ENCODE results near the gene ANKS1A.
"Not testable (repeated sequence)": the region's sequence is repeated elsewhere in the genome, so short reads cannot be mapped to it uniquely, and the experiment has no call there.

ANKS1A gene

DNA sequence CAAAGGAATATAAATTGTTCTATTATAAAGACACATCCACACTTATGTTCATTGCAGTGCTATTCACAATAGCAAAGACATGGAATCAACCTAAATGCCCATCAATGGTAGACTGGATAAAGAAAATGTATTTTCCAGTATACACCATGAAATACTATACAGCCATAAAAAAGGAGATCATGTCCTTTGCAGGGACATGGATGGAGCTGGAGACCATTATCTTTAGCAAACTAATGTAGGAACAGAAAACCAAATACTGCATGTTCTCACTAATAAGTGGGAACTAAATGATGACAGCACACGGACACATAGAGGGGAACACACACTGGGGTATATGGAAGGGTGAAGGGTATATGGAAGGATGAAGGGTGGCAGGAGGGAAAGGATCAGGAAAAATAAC, 5.0 kb upstream of the ANKS1A start:
- not testable (repeated sequence) for DNase-seq (ENCODE audit: low read depth, low spot score)

DNA sequence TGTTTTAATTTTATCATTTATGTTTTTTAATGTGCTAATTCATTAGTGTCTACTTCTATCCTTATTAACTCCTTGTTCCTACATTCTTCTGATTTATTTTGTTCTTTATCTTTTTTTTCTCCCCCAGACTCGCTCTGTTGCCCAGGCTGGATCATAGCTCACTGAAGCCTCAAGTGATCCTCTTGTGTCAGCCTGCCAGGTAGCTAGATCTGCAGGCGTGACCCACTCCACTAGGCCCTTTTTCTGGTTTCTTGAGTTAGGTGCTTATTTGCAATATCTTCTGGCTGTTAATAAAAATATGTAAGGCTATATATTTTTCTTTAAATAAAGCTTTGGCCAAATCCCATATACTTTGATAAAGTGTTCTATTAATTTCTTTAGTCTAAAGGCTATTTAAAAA, 4.1 kb upstream of the ANKS1A start:
- no peak for DNase-seq (ENCODE audit: low read depth, low spot score)

DNA sequence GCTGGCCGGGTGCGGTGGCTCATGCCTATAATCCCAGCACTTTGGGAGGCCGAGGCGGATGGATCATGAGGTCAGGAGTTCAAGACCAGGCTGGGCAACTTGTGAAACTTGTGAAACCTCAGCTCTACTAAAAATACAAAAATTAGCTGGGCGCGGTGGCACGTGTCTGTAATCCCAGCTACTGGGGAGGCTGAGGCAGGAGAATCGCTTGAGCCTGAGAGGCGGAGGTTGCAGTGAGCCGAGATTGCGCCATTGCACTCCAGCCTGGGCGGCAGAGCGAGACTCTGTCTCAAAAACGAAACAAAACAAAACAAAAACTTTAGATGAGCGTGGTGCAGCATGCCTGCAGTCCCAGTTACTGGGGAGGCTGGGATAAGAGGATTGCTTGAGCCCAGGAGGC, 3.2 kb upstream of the ANKS1A start:
- not testable (repeated sequence) for DNase-seq (ENCODE audit: low read depth, low spot score)

DNA sequence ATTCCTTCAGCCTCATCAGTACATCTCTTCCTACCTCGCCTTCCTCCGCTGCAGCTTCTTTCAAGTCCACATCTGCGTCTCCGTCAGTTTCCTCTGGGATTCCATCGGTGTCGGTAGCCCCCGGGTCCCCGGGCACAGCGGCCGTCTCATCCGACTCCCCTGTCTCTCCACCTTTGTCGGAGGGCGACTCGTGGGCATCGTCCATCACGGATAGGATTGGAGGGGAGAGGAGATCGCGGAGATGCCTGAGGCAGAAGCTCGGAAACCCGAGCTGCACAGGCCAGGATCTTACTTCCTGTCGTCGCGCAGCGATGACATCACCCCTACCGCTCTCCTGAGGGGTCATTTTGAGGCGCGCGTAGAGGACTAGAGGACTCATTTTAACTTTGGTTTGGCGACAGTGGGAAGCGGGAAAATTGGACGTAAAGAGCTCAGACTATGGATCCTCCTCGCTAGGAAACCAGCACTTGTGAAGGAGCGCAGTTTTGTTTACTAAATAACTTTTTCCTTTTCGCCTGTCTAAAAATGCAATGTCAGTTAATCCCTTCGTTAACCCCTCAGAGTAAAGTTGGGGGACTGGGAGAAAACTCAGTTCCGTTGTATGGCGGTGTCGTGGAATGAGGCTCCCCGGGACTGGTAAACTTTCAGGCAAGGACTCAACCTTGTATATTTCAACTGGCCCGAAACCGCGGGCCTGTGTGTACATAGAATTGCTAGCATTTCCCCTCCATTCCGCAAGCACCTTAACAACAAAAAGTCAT, 1.1 kb upstream of the ANKS1A start, which contains the start of gene TAF11:
Gene TAF11 (minus strand): TSS at position 290 of the 761 bp plus-strand sequence. CDS start 85 bp downstream, at position 205.
- DNase-seq (ENCODE audit: low read depth, low spot score): peak; percentile 74

DNA sequence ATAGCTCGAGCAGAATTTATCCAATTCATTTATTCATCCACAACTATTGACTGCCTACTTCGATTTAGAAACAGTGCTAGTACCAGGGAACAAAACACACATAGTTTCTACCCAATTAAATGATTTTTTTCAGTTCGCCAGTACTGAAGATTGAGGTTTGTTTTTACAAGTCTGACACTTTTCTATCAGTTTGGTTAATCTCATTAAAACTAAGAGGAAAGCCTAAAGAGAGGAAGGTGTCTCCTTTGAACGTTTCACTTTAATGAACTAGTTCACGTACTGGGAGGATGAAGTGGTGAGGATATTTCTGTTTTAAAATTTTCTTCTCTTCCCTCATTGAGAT, 570 bp upstream of the ANKS1A start:
- DNase-seq (ENCODE audit: low read depth, low spot score): no peak

DNA sequence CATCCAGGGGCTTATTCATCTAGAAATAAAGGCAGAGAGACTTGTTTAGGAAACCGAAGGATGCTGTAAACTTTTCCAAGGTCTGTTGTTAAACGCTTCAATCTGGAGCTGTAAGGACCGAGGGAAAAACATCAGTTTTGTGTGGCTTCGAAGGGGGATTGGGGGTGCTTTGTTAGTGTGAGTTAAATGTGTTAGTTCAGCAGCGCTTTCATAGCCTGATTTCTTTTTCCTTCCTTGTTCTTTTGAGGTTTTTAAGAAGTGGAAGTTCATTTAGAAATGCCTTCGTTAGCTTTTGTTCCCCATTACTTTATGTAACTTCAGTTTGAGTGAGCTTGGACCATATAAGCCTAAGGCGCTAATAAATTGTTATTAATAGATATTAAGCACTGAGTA, 1.5 kb downstream of the ANKS1A start:
- DNase-seq (ENCODE audit: low read depth, low spot score): no peak

DNA sequence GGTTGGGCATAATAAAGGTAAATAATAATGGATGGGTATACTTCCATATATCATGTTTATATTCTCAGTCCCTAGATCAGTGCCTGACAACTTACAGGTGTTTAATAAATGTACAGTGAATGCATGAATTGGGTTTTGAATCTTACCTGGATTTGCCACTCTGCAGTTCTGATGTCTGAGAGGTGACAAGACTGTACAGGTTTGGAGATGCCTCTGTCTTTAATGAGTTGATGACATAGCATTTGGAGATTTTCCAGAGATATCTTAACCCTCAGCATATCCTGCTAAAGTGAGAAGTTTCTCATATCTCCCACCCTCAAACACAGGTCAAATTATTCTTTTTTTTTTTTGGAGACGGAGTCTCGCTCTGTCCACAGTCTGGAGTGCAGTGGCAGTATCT, 2.2 kb downstream of the ANKS1A start:
- no peak for DNase-seq (ENCODE audit: low read depth, low spot score)

DNA sequence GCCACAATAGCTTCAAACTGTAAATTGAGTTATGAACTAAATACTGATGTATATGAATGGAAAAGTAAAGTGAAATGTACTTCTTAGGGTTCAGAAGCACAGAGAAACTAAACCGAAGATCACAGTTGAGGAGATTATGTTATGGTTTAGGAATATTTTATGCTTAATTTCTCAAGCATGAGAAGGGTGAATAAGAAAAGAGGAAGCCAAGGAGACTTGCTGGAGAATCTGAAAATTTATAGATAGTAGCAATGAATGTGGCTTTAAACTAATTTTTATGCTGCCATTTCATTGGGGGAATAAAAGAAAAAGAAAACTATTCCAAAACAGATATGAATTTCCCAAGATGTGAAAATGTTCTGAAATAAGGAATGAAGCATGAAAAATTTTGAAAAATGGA, 5.6 kb downstream of the ANKS1A start:
- no peak for DNase-seq (ENCODE audit: low read depth, low spot score)

DNA sequence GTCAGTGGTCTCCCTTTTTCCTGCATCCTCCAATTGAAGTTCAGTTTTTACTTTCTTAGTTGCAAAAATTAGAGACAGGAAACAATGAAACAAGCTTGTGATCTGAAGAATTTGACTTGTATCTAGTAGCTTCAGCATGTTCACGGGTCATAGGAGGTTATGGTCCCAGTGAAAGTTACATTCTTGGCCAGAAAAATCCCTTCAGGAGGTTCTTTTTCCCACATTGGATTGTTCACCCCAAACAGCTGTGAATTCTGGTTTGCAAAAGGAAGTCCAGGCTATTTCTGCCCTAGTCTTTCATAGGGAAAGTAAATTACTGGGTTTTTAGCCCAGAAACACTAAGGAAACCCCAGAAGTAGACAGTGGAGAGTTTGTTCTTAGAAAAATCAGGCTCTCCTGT, 8.1 kb downstream of the ANKS1A start:
- no peak for DNase-seq (ENCODE audit: low read depth, low spot score)

DNA sequence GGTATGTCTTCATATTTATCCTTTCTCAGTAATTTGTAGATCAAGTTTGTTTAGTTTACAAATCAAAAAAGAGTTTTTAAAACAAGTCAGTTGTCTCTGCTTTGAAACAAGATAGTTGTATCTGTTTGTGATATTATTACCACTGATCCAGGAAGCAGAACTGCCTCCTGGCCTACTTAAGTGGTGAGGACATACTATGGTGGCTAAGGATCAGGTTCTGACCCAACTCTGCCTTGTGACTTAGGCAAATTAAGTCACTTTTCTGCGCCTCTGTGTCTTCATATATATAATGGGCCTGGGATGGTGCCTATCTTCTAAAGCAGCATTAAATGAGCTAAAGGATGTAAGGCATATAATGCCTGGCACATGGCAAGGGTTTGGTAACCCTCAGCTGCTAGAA, 8.7 kb downstream of the ANKS1A start:
- DNase-seq (ENCODE audit: low read depth, low spot score): no peak

DNA sequence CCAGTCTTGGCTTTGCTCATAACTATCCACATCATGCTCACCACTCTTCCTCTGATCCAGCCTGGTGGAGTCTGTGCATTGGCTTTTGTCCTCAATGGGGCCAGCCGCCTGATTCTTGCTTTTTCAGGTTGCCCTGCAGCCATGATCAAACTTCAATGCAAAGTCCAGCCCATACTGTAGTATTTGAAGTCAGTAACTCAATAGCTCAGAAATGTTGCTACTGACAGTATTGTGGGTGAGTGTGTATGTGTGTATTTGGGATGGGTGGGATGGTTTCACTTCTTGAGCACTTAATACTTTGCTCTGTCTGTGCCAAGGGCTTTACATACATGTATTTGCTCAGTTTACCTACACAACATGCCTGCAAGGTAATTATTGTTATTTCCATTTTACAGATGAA, 10.7 kb downstream of the ANKS1A start:
- DNase-seq (ENCODE audit: low read depth, low spot score): not testable (repeated sequence)

DNA sequence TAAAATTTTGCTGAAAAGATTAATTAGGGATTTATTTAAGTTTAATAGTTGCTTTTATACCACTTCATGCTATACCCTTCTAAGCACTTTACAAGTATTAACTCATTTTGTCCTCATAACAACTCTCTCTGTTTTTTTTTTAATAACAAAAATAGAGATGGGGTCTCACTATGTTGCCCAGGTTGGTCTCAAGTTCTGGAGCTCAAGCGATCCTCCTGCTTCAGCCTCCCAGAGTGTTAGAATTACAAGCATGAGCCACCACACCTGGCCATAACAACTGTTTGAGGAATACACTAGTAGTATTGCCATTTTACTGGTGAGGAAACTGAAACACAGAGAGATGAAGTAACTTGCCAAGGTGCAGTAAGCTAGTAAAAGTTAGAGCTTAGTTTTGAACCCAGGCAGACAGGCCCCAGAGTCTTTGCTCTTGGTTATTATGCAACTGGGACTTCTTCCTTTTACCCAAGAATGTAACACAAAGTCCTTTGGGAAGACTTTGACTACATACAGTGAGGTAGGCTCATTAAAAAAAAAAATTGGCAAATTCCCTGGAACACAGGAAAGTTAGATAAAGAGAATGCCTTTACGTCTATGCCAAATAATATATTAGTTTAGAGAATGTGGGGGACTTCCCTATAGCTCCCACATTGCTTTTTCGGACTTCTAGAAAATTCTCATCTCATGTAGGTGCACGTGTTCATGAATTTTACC, 11.4 kb downstream of the ANKS1A start:
- DNase-seq (ENCODE audit: low read depth, low spot score): no peak

DNA sequence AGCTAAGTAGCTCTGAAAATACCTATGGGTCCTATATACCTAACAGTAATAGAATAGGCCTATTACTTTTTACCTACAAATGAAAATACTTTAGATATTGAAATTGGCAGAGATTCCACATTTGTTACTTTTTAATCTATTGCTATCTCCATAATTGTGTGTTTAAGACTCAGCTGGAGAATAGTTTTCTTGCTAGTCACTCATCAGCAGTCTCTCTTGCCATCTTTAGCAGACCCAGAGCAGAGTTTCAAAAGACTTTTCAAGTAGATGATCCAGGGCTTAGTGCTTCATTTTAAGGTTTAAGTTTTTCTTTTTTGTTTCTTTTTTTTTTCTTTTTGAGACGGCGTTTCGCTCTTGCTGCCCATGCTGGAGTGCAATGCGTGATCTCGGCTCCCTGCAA, 12.9 kb downstream of the ANKS1A start:
- DNase-seq (ENCODE audit: low read depth, low spot score): no peak

DNA sequence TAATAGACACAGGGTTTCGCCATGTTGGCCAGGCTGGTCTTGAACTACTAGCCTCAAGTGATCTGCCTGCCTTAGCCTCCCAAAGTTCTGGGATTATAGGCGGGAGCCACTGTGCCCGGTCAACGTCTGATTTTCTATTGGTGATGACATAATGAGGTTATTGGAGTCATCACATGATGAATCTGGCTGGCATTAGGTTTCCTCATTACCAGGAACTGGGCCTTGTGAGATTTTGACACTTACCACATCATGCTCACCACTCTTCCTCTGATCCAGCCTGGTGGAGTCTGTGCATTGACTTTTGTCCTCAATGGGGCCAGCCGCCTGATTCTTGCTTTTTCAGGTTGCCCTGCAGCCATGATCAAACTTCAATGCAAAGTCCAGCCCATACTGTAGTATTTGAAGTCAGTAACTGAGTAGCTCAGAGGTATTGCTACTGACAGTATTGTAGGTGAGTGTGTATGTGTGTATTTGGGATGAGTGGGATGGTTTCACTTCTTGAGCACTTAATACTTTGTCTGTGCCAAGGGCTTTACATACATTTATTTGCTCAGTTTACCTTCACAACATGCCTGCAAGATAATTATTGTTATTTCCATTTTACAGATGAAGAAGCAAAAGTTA, 16.0 kb downstream of the ANKS1A start:
- DNase-seq (ENCODE audit: low read depth, low spot score): no peak

DNA sequence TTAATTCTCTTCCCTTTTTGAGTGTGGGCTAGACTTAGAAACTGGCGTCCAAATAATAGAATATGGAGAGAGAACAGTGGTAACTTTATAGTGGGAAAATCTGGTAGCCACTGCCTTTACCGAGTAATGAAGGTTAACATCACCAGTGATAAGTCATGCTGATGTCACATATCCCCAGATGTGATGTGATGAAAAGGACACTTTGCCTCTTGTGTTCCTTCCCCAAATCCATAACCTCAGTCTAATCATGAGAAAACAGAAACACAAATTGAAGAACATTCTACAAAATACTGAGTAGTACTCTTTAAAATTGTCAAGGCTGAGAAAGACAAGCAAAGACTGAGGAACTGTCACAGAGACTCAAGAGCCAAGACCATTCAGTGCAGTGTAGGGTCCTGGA, 17.8 kb downstream of the ANKS1A start:
- DNase-seq (ENCODE audit: low read depth, low spot score): no peak

DNA sequence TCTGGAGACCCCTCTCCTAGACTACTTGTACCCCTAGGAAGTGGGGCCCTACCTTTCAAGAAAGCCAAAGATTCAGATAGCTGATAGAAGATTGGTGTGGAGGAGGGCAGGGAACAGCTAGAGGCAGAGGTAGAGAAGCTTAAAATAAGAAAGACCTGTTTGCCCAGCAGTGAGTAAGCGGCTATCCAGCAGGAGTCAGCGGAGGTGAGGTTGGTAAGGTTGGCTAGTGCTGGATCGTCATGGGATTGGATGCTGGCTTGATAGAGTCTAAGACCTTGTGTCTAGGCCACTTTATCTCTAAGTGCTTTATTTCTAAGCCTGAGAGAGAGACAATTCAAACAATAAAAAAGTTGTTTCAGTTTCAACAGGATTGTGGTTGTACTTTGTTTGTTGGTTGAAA, 19.1 kb downstream of the ANKS1A start:
- no peak for DNase-seq (ENCODE audit: low read depth, low spot score)

DNA sequence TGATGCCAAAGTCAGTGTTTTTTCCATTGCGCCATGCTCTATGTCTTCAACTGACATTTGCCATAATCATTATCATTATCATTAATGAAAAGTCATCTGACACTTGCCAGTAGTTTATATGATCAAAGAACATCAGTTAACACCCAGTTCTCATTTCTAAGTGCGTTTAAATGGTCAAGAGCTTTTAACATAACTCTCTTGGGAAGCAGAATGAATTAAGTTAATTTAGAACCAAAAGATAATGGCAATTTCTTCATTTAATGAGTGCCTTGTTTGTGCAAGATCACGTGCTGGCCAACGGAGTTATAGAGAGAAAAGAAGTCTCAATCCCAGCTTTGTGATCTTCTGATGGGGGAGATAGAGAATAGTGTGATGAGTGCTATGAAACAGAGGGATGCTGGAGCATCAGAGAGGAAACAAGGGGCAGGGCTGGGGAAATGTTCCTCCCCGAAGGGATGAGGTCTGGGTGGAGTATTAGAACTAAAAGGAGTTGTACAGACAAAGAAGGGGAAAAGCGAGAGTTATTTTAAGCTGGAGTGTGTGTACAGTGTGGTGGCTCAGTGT, 20.3 kb downstream of the ANKS1A start:
- DNase-seq (ENCODE audit: low read depth, low spot score): no peak

DNA sequence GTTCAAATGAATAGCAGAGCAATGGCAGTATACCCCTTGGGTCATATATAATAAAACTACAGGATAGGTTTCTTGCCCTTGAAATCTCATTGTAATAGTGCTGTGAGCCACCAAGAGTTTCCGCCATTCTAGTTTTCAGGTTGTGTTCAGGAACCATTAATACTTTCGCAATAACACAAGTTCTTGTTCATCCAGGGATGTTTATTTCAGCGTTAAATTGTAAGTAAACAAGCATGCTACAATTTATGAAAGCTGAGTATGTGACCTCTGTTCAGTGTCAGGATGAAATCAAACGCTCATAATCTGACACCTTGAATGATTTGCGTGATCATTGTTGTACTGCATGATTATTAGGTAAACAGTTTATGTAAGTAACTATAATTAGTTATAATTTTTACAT, 22.8 kb downstream of the ANKS1A start:
- DNase-seq (ENCODE audit: low read depth, low spot score): no peak

DNA sequence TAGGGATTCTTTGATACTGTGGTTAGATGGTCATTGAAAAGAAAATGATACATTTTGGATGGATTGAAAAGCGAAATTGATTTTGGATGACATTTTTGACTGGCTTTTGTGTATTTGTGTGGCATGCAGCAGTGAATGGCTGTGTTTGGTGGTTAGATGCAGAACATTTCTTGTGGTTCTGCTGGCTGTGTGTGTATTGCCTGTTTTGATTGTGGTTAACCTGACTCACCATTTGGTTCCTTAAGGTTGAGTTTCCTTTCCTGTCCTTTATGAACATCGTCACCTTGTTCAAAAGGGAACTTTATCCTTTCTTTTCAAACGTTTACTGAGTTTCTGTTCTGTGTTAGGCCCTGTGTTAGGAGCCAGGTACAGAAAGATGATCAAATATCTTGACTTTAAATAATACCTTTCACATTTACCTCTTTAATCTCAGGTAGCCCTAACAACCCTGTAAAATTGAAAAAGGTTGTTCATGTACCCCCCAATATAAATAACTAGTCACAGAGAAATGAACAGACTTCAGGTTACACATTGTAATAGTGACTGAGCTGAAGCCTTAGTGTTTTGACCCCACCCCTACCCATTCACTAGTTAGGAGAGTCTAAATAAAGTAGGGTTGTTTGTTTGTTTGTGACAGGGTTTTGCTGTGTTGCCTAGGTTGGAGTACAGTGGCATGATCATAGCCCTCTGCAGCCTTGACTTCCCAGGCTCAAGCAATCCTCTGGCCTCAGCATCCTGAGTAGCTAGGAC, 23.8 kb downstream of the ANKS1A start:
- DNase-seq (ENCODE audit: low read depth, low spot score): no peak

DNA sequence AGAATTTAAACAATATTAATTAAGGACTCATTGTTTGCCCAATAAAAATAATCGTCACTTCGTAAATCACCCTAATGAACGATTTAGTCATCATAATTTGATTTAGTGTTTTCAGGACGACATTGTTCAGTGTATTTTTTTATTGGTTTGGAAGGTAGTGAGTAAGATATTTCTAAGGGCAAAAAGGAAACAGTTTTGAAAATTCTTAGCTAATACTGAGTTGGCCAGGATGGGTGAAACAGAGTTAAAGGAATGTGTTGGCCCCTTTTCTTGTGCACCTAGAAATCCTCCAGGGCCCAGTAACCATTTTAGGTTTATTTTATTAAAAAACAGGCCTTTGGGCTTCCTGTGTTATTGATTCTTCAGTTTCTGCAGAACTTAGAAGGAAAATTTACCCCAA, 25.3 kb downstream of the ANKS1A start:
- no peak for DNase-seq (ENCODE audit: low read depth, low spot score)

DNA sequence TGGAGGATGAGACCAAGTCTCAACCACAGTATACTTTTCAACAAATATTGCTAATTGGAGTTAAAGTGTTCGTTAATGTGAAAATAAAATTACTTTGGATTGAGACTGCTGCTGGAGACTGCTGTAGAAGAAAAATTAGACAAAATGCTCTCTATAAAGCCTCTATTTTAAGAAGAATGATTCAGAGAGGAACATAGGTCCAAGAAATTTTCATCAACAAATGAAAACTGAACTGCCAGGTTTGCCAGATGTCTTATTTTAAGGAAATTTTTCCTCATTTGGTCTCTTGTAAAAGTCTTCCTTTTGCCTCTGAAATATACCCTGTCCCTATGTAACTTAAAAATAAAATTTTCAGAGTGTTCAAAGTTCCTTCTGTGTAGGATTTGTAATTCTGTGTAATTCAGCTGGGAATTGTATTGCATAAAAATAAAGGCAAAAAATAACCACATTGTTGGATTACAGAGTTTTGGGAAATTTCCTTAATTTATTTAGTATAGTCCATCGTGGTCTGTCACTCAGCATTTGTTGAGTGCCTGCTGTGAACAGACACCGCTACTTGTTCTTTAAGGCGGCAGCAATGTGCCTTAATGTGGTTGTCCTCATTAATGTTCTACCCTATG, 27.4 kb downstream of the ANKS1A start:
- no peak for DNase-seq (ENCODE audit: low read depth, low spot score)

Data from brain pericyte (primary cell).